Spleen (tissue), 7 donors: ENCODE measurements around the gene CA12.

Source experiments
- CTCF ChIP-seq, 11 experiments: fragments of 200-600 bp in 7 of 11; fragments of 450-650 bp in 4 of 11; sonication (generic) in 4 of 11; IDR thresholded peaks in 8 of 11; conservative IDR thresholded peaks in 3 of 11; 1 replicate in 7 of 11; 2 replicates in 4 of 11; pipeline versions ENCODE4 v1.4.0 to v1.8.0; 2016 to 2021; ENCODE audit warnings: antibody characterized with exemption in 11 of 11, inconsistent platforms in 4 of 11, mild to moderate bottlenecking in 1 of 11
- POLR2A ChIP-seq, 3 donors: fragments of 450-650 bp; IDR thresholded peaks; one replicate each; pipeline ENCODE4 v1.5.1; 2017; ENCODE audit warnings: antibody characterized with exemption in 3 of 3, mild to moderate bottlenecking in 1 of 3
- POLR2AphosphoS5 ChIP-seq, 3 donors: sonication (generic); formaldehyde crosslinking; IDR thresholded peaks; one replicate each; pipeline ENCODE4 v1.5.1; 2017; ENCODE audit warnings: antibody characterized with exemption in 3 of 3
- donor health status: DM: no; HTN: no; CAD: no; lungs with moderate emphysema.
- donor health status: DM: no; HTN: no; CAD: no.
- donor health status: DM: no; HTN: no; CAD: no.

- TF ChIP-seq CTCF (IDR thresholded peaks at IDR 0.05 in 8 of 11, conservative IDR thresholded peaks at IDR 0.05 in 3 of 11) (no peak), POLR2A (IDR thresholded peaks at IDR 0.05) (no peak), POLR2AphosphoS5 (IDR thresholded peaks at IDR 0.05) (peak in 2 of 3 donors; percentile 28 to 56)
Measured at GRCh38 chr15:63296195-63296594, 85.5 kb downstream of the CA12 start.
